Stimulated activated CD4-positive, alpha-beta T cell treated with anti-CD3 and anti-CD28 coated beads, Interleukin-1b, Interleukin-23, amount 100 ng/mL, for 1 hour (primary cell): ENCODE measurements around the gene CAPZA1.

Experiments used
- DNase-seq, 2 donors: peaks; one replicate each; pipeline ENCODE4 v3.0.0-alpha.2; 2020; ENCODE audit warnings: low read depth in 2 of 2

The CAPZA1 gene

DNA sequence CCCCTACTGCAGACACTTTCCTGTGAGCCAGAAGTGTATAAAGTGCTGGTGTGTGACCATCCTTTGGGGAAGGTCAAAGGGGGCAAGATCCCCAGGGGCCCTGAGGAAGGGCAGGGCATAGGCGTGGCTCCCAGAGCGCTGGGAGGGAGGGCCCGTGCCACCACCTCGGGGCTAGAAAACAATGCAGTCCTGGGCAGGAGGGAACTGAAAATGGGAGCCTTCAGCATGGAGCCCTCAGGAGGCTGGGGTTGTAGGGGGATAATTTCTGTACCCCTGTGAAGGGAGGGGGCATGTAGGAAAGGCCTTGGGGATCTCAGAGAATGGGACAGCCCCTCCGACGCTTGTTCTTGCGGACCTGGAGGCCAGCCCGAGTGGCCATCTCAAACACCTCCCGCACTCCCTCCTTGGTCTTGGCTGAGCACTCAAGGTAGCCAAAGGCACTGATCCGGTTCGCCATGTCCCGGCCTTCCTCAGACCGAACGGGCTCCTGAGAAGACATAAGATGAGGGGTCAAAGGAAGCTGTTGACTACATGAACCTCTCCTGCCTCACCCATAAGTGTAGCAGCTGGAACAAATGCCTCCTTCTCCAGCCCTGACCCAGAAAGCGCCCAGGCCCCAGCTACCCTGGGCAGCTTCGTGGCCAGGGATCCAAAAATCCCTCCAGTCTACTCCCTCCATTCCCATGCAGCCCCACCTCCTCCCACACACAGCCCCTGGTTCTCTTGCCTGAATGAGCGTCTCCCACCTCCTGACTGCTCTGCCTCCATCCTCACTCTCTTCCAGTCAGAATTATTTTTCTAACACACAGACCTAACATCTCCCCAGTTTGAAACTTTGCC, 81.8 kb downstream of the CAPZA1 start:
- no peak for DNase-seq

GRCh38 chr1:112702067-112702395, 82.4 kb downstream of the CAPZA1 start:
- DNase-seq = no peak

GRCh38 chr1:112702420-112703261, 83.0 kb downstream of the CAPZA1 start:
- no peak for DNase-seq

DNA sequence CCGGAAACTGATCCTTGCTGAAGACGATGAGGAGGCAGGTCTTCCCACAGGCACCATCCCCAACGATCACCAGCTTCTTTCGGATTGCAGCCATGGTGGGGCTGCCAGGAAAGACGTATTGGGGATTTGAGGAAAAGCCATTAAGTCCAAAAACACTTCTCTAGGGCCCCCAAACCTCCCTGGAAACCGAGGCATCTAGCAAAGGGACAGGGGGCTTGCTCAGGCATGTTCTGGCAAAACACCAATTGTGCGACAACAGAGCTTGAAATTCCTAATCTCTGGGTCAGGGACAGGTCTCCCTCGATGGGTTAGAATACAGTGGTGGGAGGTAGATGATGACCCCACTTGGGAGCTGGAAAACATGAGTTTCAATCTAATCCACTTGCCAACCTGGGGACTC, 84.1 kb downstream of the CAPZA1 start:
- DNase-seq = no peak

GRCh38 chr1:112704391-112704933, 84.8 kb downstream of the CAPZA1 start:
- no peak for DNase-seq

GRCh38 chr1:112704934-112705627, 85.4 kb downstream of the CAPZA1 start:
- no peak for DNase-seq

- no peak for DNase-seq
Observed at GRCh38 chr1:112706505-112707220, 87.0 kb downstream of the CAPZA1 start, which contains the start of gene RHOC. Gene RHOC (minus strand): TSS chr1:112707127. CDS start chr1:112703799, 3,328 bp downstream.

DNA sequence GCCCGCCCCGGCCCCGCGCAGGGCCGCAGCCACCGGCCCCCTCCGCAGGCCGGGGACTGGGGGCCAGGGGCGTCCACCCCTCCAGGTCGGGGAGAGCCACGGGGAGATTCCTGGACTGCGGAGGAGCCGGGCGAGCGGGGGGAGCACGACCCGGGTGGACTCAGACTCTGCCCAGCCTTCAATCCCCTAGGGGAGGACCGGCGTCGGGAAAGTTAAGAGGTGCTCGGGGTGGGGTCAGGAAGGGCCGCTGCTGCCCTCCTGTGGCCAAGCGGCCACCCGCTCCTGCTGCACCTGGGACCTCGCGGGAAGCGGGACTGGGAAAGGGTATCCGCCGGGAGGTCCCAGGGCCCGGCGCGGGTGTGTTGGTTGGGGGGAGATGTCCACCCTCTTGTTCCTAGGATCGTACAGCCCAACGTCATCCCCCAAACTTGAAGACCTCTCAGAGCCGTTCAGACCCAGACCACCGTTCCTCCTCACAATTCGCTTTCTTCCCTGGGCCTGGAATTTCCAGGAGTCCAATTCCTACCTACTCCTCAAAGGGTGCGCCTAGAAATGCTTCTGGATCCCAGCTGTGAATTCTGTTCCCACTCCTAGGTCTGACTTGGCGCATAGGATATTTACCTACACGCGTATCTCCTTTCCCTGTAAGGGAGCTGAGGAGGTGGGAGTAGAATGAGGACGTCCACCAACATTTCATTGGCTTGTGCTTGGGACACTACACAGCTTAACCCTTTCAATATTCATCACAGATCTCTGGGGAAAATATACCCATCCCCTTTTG, 87.8 kb downstream of the CAPZA1 start:
- no peak for DNase-seq

DNA sequence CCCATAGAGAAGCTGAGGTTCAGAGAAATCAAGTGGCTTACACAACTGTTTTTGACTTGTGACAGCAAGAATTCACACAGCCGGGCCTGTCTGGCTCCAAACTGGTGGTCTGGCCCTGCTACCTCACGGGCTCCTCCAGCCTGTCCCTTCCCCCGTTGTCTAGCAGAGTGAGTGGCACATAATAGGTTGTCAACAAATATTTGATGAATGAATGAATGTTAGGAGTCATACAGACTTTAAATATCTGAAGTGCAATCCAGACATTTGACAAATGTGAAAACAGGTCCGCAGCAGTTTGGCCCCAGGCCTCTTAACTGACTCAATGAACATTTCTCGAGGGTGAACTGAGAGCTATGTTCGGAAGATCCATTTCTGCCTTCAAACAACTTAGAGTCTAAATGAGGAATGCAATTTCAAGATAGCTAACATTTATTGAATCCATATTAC, 88.4 kb downstream of the CAPZA1 start:
- no peak for DNase-seq

- DNase-seq = no peak
Observed at GRCh38 chr1:112708489-112708888, 88.9 kb downstream of the CAPZA1 start.

GRCh38 chr1:112710159-112710558, 90.5 kb downstream of the CAPZA1 start:
- DNase-seq = no peak

- DNase-seq = no peak
Observed at GRCh38 chr1:112710586-112710985, 91.0 kb downstream of the CAPZA1 start.

GRCh38 chr1:112711041-112711440, 91.4 kb downstream of the CAPZA1 start:
- no peak for DNase-seq

- no peak for DNase-seq
Observed at GRCh38 chr1:112711670-112712069, 92.0 kb downstream of the CAPZA1 start.

DNA sequence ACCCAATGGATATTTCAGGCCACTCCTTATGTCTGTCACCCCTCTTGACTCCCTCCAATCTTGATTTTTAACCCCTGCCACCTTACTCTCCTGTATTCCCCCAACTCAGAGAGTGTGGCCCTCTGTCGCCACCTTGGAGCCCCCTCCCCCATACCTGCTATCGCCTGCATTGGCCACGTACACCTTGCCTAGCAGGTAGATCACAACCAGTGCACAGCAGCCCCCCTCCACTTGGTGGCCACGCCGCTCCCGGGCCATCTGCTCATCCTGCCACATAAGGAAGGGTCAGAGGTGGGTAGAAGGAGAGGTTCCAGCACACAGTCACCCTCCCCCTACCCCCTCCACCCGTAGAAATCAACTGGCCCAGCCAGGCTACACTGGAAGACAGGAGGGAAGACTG, 92.6 kb downstream of the CAPZA1 start:
- DNase-seq = no peak

DNA sequence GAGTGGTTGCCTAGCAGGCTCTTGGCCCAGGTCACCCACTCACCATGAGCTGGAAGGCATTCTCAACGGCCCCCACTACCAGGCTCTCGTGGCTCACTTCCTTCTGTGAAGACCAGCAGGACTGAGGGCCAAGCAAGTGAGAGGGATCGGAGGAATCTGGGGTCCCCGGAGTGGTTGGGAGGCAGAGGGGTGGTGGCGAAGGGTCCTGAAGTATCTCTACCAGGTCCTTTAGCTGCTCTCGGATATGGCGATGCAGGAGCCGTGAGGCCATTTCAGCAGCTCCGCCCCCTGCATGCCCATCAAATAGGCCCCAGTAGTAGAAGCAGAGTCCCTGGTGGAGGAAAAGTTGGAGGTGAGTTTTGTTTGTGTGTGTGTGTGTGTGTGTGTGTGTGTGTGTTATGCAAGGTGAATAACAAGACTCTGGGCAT, 93.1 kb downstream of the CAPZA1 start:
- no peak for DNase-seq

GRCh38 chr1:112713466-112714312, 94.1 kb downstream of the CAPZA1 start:
- no peak for DNase-seq

GRCh38 chr1:112714313-112715263, 95.0 kb downstream of the CAPZA1 start:
- DNase-seq = no peak
